DND-41 (cell line): ENCODE results near the gene SLC6A9.

Experiments
- ATAC-seq: fragments of 200-7000 bp; cut with Tn5 transposase; 3 replicates; pipeline ENCODE4 v1.9.1; 2021; ENCODE audit warnings: low read depth; ENCODE audit not compliant: insufficient read depth
- DNase-seq: peaks from one replicate; pipeline ENCODE4 v3.0.0-alpha.2; 2020
- H2AFZ ChIP-seq: 2 replicates; pipeline ENCODE4 v1.6.0; 2012; ENCODE audit warnings: low read depth, low read length
- H3K27ac ChIP-seq: 2 replicates; pipeline ENCODE4 v1.5.1; 2012; ENCODE audit warnings: low read length, inconsistent platforms
- H3K27me3 ChIP-seq: fragments of 200-600 bp; sonication (generic); 2 replicates; pipeline ENCODE4 v1.6.0; 2012; ENCODE audit warnings: low read length, mild to moderate bottlenecking, inconsistent platforms; ENCODE audit not compliant: insufficient read depth, poor library complexity
- H3K36me3 ChIP-seq: 2 replicates; pipeline ENCODE4 v1.5.1; 2012; ENCODE audit warnings: low read length, inconsistent platforms; ENCODE audit not compliant: insufficient read depth
- H3K4me1 ChIP-seq: 2 replicates; pipeline ENCODE4 v1.5.1; 2012; ENCODE audit warnings: mild to moderate bottlenecking, low read length; ENCODE audit not compliant: insufficient read depth
- H3K4me2 ChIP-seq: 2 replicates; pipeline ENCODE4 v1.6.0; 2012; ENCODE audit warnings: mild to moderate bottlenecking, moderate library complexity, low read length, inconsistent platforms; ENCODE audit not compliant: insufficient read depth
- H3K4me3 ChIP-seq, 2 experiments: fragments of 200-600 bp in 1 of 2; shearing (Covaris generic) in 1 of 2; 2 replicates each; pipeline ENCODE4 v1.5.1; 2012 to 2016; ENCODE audit warnings: inconsistent platforms in 2 of 2, low read length in 2 of 2, mild to moderate bottlenecking in 2 of 2, low read depth in 1 of 2, moderate library complexity in 1 of 2
- H3K79me2 ChIP-seq: 2 replicates; pipeline ENCODE4 v1.6.0; 2012; ENCODE audit warnings: low read length, inconsistent platforms; ENCODE audit not compliant: insufficient read depth
- H3K9ac ChIP-seq: 2 replicates; pipeline ENCODE4 v1.6.0; 2012; ENCODE audit warnings: low read depth, mild to moderate bottlenecking, inconsistent platforms, low read length, moderate library complexity
- H3K9me3 ChIP-seq: 2 replicates; pipeline ENCODE4 v1.5.1; 2012; ENCODE audit warnings: low read length, moderate library complexity, mild to moderate bottlenecking, inconsistent platforms; ENCODE audit not compliant: insufficient read depth, severe bottlenecking
- H4K20me1 ChIP-seq: 2 replicates; pipeline ENCODE4 v1.6.0; 2012; ENCODE audit warnings: low read length; ENCODE audit not compliant: insufficient read depth
- EZH2 ChIP-seq: IDR thresholded peaks from 3 replicates; pipeline ENCODE4 v1.6.1; 2012; ENCODE audit warnings: borderline replicate concordance, low read depth, mild to moderate bottlenecking, moderate library complexity, low read length, inconsistent platforms; ENCODE audit not compliant: severe bottlenecking
- TF ChIP-seq, protein P1 (sequence below): IDR thresholded peaks from 2 replicates; pipeline ENCODE4 v1.5.1; 2012; ENCODE audit warnings: borderline replicate concordance, low read length, moderate library complexity, mild to moderate bottlenecking; ENCODE audit not compliant: poor library complexity, severe bottlenecking; ENCODE audit errors: extremely low read depth

The SLC6A9 gene

DNA sequence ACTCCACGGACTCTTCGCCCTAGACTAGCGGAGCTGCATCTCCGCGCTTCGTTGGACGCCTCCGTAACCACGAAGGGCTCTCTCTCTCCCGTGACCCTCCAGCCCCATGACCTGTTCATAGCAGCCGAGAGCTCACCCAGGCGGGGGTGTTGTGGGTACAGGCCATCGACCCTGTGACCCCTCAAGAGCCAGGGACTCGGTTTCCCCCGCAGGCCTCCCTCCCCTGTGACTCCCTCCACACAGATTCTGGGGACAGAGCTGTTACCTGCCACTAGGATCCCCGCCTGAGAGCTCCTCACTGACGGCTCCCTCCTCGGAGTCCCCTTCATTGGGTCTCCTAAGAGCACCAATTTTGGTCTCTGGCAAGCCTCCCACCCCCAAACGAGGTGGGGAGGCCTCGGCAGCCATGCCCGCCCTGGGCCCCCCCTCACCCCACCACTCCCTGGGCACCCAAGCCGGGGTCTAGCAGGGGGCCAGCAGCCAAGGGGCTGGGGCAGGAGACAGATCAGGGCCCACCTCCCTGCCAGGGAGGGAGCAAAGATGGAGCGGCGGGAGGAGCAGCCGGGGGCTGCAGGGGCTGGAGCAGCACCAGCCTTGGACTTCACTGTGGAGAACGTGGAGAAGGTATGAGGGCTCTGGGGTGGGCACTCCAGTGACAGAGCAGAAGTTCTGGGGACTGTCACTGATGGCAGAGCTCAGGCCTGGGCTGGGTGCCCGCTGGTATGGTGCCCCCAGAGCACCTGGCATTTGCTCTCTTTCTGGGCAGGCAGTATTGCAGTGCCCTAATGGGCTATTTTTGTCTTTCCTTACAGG, 84.0 kb downstream of the SLC6A9 start:
- peak overlapping the region; percentile 98 for H3K4me2 ChIP-seq
- H2AFZ ChIP-seq: peak overlapping the region; percentile 100
- no peaks in the 10 kb centered on the region for H3K27me3 ChIP-seq
- H3K4me1 ChIP-seq: peaks cover 39% of the 10 kb centered on the region
- peaks cover 19% of the 10 kb centered on the region for H3K36me3 ChIP-seq
- H3K9ac ChIP-seq: peak overlapping the region; percentile 92
- no peaks in the 10 kb centered on the region for H3K9me3 ChIP-seq
- ATAC-seq (peak; percentile 12; the same call in 2 of the 3 replicates), DNase-seq (peak; percentile 28)
- H3K4me3 ChIP-seq: peak overlapping the region; percentile 96 to 98
- peak overlapping the region; percentile 99 for H3K27ac ChIP-seq
- H3K79me2 ChIP-seq: peaks cover 41% of the 10 kb centered on the region
- no peak for TF ChIP-seq EZH2
- TF ChIP-seq, protein P1, sequence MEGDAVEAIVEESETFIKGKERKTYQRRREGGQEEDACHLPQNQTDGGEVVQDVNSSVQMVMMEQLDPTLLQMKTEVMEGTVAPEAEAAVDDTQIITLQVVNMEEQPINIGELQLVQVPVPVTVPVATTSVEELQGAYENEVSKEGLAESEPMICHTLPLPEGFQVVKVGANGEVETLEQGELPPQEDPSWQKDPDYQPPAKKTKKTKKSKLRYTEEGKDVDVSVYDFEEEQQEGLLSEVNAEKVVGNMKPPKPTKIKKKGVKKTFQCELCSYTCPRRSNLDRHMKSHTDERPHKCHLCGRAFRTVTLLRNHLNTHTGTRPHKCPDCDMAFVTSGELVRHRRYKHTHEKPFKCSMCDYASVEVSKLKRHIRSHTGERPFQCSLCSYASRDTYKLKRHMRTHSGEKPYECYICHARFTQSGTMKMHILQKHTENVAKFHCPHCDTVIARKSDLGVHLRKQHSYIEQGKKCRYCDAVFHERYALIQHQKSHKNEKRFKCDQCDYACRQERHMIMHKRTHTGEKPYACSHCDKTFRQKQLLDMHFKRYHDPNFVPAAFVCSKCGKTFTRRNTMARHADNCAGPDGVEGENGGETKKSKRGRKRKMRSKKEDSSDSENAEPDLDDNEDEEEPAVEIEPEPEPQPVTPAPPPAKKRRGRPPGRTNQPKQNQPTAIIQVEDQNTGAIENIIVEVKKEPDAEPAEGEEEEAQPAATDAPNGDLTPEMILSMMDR: no peak
- H4K20me1 ChIP-seq: peaks cover 17% of the 10 kb centered on the region
